Measurements from ENCODE around the gene MAML2. TPM values are rescaled to one million over a fixed set of nuclear protein-coding genes. Genes with fewer than 3 reads are reported as not detected.

MAML2 gene
- total RNA-seq, 1 experiment from 2014 or later = 2.7 TPM

GRCh38 chr11:96328395-96329010 lies 14.5 kb downstream of the MAML2 start:
- no peak overlapping the region for H2BK12ac ChIP-seq (ENCODE audit: insufficient read length, low read depth, low read length)
- H3K36me3 Mint-ChIP-seq (ENCODE audit: insufficient read depth in 1 of 3, low read depth in 3 of 3) = no peaks in the 10 kb centered on the region; a peak in 2 of 7 replicates
- H3K18ac ChIP-seq (ENCODE audit: insufficient read length, low read depth, low read length) = no peak overlapping the region
- H3K79me2 ChIP-seq (ENCODE audit: insufficient read depth, low read length) = peaks cover 3% of the 10 kb centered on the region; the same call in 1 of the 2 replicates
- TF ChIP-seq, protein P1, sequence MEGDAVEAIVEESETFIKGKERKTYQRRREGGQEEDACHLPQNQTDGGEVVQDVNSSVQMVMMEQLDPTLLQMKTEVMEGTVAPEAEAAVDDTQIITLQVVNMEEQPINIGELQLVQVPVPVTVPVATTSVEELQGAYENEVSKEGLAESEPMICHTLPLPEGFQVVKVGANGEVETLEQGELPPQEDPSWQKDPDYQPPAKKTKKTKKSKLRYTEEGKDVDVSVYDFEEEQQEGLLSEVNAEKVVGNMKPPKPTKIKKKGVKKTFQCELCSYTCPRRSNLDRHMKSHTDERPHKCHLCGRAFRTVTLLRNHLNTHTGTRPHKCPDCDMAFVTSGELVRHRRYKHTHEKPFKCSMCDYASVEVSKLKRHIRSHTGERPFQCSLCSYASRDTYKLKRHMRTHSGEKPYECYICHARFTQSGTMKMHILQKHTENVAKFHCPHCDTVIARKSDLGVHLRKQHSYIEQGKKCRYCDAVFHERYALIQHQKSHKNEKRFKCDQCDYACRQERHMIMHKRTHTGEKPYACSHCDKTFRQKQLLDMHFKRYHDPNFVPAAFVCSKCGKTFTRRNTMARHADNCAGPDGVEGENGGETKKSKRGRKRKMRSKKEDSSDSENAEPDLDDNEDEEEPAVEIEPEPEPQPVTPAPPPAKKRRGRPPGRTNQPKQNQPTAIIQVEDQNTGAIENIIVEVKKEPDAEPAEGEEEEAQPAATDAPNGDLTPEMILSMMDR (conservative IDR thresholded peaks at IDR 0.05) = no peak
- no peak for DNase-seq
- H3K27me3 ChIP-seq (ENCODE audit: insufficient read depth, low read length) = no peaks in the 10 kb centered on the region
- H3K27ac Mint-ChIP-seq = no peak overlapping the region; a peak in 2 of 7 replicates
- H3K23ac ChIP-seq (ENCODE audit: insufficient read length, low read depth, low read length) = no peak overlapping the region
- no peaks in the 10 kb centered on the region for H3K27me3 Mint-ChIP-seq (ENCODE audit: low read depth)
- H3K4me2 ChIP-seq (ENCODE audit: insufficient read depth, insufficient read length, low read length) = no peak overlapping the region
- no peaks in the 10 kb centered on the region for H3K23me2 ChIP-seq (ENCODE audit: insufficient read length, low read depth, low read length, poor library complexity, severe bottlenecking)
- peaks cover 18% of the 10 kb centered on the region for H3K4me1 ChIP-seq (ENCODE audit: insufficient read depth, low read length)
- H3K9me3 Mint-ChIP-seq = no peaks in the 10 kb centered on the region
- no peak overlapping the region for H3K56ac ChIP-seq (ENCODE audit: insufficient read length, low read depth, low read length)
- H3K14ac ChIP-seq (ENCODE audit: insufficient read depth, low read length) = no peak overlapping the region
- H2AFZ ChIP-seq (ENCODE audit: low read length) = no peak overlapping the region
- H2BK5ac ChIP-seq (ENCODE audit: insufficient read length, low read length) = no peak overlapping the region
- WGBS (ENCODE audit: extremely low coverage, insufficient read length, low lambda C conversion rate) = no CpG with 5 or more reads among the region's 8 CpGs
- H3K4me1 Mint-ChIP-seq = peaks cover 50 to 69% of the 10 kb centered on the region in 2 experiments
- no peaks in the 10 kb centered on the region for H4K20me1 ChIP-seq (ENCODE audit: control insufficient read depth, insufficient read depth, insufficient read length)
- no peak overlapping the region for H2BK20ac ChIP-seq (ENCODE audit: low read depth, low read length, poor library complexity, severe bottlenecking)
- no peak overlapping the region for H2BK120ac ChIP-seq (ENCODE audit: low read depth, low read length, poor library complexity, severe bottlenecking)
- H3K4me3 Mint-ChIP-seq = no peak overlapping the region
- no peak overlapping the region for H3K9ac ChIP-seq (ENCODE audit: extremely low read depth, insufficient read length, low read length)
- no peak overlapping the region for H4K5ac ChIP-seq (ENCODE audit: insufficient read length, low read depth, low read length)
- no peak overlapping the region for H2BK15ac ChIP-seq (ENCODE audit: low read depth, low read length)
- H4K8ac ChIP-seq (replicated peaks; ENCODE audit: insufficient read length, low read depth, low read length) = no peak overlapping the region
- no peak overlapping the region for H3T11ph ChIP-seq (ENCODE audit: low read length)
- no peaks in the 10 kb centered on the region for H3K79me1 ChIP-seq (ENCODE audit: insufficient read depth, low read depth, low read length, poor library complexity, severe bottlenecking)
- H4K91ac ChIP-seq (ENCODE audit: insufficient read length, low read depth, low read length) = no peak overlapping the region
- H3K4ac ChIP-seq (ENCODE audit: low read depth, low read length) = no peak overlapping the region
- H3K27ac ChIP-seq (ENCODE audit: insufficient read length, low read depth, low read length) = no peak overlapping the region
- no peaks in the 10 kb centered on the region for H3K9me3 ChIP-seq (ENCODE audit: control insufficient read depth, low read depth, low read length)
- no peak overlapping the region for H2AK5ac ChIP-seq (ENCODE audit: insufficient read length, low read length)
